HG03432 (cell line): Measurements from ENCODE around the gene HOXA10.
A peak's percentile ranks its signal among the peaks of the same experiment; 100 is the strongest.

Experiments
- ATAC-seq: cut with Tn5 transposase; IDR thresholded peaks from one replicate; pipeline ENCODE4 v1.9.1; 2021; ENCODE audit warnings: mild to moderate bottlenecking, moderate library complexity; ENCODE audit not compliant: unreplicated experiment

Gene HOXA10

DNA sequence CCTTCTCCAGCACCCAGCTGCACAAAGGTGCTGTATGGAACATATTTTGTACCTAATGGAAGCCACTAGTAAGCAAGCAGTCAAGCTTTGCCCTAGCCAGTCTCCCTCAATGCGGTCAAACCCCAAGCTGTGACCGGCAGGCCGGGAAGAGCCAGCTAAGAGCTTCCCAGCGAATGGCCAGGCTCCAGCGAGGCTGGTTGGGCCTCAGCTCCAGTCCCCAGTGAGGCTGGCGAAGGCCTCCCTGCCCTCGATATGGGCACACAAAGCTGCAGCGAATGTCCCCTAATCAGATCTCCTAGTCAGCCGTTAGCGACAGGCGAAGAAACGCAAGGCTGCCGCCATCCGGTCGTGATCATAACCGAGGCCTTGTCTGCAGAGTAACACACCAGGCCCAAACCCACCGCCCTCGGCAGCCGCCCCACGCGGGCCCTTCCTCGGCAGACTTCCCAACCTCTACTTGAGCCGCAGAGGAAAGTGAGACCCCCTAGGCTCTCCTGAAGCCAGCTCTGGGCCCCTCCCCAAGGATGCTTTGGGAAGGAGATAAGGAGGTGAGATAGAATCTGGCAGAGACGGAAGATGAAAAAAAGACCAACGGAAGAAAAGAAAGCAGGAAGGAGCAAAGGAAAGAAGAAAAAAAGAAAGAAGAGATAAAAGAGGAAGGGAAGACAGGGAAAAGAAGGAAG is 5.7 kb downstream of the HOXA10 start:
- ATAC-seq: no peak

DNA sequence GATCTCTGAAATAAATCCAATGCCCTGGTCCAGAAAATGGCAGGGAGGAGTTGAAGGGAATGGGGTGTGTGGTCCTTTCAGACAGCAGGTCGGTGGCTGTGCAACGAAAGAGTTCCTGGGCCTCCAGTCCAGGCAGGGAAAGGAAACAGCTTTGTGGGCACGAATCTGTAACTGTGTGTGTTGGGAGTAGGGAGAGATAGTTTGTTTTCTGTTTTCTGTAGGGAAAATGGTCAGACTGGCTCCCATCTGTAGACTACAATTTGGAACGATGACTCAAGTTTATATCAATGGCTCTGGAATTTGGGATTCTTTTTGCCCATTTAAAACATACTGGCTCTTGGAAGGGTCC is 6.2 kb downstream of the HOXA10 start:
- no peak for ATAC-seq

DNA sequence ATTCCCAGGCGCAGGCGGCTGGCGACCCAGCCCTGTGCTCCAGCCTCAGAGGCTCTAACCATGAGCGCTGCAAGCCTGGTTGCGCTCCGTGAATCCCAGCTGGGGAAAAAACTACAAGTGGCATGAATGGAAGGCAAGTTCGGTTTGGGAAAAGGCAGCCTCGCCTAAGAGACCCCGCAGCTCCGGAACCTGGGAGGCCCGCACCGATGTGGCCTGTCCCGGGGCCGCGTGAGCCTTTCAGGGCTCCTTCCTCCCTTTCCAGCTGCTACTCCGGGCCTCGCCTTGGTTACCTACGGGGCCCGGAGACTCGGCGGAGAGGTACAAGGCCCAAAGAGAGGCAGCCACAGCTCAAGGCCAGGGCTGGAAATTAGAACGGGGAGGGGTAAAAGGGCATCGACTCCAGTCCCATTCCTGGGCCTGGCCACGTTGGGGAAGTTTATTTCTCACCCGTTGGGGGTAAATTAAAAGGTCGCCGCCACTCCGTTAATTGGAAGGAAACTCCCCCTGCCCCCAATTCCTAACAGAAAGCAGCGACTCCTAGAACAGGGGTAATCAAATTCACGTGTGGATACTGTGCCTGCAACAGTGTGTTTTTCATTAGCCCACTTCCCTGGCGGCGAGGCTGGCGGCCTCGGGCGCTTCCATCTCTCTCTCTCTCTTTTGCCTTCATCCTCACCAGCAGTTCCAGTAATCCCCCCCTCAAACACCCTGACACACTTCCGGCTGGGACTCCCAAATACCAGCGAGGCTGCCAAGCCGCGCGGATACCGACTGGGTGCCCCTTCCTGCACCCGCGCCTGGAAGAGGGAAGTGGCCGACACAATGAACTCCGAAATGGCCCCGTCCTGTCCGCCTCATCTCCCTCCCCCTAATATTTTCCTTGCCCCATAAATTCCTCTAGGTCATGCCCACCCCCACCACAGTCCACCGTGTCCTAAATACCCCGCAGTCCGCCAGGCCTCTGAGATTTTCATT is 7.3 kb downstream of the HOXA10 start:
- no peak for ATAC-seq

- ATAC-seq: no peak
Measured at GRCh38 chr7:27165996-27166530, 8.1 kb downstream of the HOXA10 start.

DNA sequence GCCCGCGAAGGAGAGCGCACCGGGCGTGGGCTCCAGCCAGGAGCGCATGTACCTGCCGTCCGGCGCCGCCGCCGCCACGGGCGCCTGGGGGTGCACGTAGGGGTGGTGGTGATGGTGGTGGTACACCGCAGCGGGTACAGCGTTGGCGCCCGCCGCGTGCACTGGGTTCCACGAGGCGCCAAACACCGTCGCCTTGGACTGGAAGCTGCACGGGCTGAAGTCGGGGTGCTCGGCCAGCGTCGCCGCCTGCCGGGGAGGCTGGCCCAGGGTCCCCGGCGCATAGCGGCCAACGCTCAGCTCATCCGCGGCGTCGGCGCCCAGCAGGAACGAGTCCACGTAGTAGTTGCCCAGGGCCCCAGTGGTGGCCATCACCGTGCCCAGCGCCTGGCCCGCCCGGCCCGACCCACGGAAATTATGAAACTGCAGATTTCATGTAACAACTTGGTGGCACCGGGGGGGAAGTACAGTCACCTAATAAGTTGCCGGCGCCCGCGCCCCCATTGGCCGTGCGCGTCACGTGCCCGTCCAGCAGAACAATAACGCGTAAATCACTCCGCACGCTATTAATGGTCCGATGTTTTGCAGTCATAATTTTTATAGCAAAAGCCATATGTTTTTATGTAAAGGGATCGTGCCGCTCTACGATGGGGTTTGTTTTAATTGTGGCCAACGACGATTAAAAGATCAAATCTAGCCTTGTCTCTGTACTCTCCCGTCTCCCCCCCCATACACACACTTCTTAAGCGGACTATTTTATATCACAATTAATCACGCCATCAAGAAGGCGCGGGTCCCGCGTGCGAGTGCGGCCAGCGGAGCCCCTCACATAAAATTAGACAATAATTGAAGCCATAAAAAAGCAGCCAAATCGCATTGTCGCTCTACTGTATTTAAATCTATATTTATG is 8.8 kb downstream of the HOXA10 start, which contains the start of gene HOXA9:
Gene HOXA9 (minus strand): TSS at position 449 of the 907 bp plus-strand sequence. CDS start 80 bp downstream, at position 369.
- ATAC-seq: no peak

- no peak for ATAC-seq
Measured at GRCh38 chr7:27164367-27165088, 9.6 kb downstream of the HOXA10 start.

DNA sequence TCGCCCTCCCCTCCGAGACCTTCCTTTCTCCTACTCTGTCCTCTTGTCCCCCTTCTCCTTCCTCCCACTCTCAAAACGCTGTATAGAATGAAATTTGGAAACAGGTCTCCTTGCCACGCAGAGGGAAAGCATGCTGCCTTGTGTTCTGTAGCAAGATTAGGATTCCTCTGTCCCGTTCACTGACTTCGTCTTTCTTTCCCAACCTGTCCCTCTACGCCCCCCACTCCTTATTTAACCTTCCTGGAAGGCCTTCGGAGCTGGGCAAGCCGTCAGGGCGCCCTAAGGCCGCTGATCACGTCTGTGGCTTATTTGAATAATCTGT is 10.1 kb downstream of the HOXA10 start:
- ATAC-seq: no peak

DNA sequence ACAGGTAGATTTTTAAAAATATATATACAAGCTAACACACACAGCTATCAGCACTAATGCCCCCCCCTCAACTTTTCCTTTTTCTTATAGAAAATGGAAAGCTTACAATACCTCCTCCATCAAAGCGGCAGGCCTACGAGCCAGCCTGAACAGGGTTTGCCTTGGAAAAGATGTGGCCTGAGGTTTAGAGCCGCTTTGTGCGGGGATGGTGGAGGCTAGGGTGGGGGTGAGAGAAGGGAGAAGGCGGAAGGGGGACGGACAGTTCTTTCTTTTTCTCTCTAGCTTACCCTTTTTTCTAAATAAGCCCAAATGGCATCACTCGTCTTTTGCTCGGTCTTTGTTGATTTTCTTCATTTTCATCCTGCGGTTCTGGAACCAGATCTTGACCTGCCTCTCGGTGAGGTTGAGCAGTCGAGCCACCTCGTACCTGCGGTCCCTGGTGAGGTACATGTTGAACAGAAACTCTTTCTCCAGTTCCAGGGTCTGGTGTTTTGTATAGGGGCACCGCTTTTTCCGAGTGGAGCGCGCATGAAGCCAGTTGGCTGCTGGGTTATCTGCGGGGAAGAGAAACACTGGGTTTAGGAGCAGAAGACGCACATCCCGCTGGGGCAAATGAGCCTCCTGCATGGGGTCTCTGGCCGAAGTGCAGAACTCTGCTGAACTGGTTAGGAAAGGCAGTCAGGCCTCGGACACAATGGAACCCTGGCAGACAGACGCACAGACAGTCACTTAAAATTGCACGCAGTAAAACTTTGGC is 10.7 kb downstream of the HOXA10 start:
- no peak for ATAC-seq

DNA sequence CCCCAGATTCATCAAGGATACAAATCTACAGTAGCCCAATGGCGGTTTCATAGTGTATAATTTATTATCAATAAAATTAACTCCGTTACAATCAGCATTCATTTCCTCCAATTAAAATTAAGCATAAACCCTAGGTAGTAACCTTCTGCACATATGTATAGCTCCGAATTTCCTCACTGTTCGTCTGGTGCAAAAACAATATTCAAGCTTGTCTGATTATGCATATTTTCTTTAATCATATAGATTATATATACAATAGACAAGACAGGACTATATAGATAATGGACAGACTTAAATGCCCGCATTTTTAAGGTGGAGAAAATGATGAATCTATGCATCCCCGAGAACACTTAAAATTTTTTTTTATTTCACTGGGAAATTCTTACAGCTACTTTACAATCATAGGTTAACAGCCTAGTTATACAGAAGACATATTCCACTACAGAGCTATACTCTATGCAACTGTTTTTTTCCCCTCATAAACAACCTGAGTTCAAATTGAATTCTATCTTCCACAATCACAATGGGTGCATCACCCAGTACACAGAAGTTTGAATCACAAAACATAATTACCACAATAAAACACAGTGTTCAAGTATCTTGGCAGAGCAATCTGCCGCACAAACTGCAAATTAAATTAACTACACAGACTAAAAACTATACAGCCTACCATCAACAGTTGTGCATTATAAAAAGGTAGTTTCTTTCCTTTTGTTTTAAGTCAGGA is 11.4 kb downstream of the HOXA10 start:
- ATAC-seq: no peak

- no peak for ATAC-seq
Measured at GRCh38 chr7:27161721-27162560, 12.2 kb downstream of the HOXA10 start.

GRCh38 chr7:27161214-27161720 is 12.9 kb downstream of the HOXA10 start:
- no peak for ATAC-seq

DNA sequence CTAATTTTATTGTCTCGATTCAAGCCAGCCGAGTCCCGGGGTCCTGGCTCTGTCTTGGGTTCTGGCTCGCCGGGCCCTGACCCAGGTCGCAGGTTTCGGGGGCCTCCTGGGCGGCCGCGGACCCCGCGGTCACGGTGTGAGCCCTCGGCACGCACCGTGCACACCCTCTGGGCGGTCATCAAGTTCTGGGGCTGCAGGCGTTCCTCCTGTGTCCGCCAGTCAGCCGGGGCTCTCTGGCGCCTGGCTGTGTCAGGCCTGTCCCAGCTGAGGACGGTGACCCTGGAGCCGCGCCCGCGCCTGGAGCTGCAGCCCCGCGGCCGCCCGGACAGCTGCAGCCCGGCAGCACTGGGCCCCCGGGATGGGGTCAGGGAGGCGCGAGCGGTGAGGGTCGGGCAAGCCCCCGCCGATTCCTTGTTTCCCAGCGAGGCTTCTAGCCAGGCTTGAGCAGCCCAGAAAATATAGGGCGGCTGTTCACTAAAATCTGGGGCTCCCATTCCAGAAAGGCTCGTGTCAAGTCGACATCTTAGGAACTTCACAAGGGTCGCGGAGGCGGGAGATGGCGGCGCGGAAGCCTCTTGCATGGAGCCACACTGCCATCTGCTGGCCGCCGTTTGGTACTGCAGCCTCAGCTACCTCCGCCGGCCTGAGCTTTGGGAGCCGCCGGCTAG is 13.4 kb downstream of the HOXA10 start:
- peak; percentile 62 for ATAC-seq

DNA sequence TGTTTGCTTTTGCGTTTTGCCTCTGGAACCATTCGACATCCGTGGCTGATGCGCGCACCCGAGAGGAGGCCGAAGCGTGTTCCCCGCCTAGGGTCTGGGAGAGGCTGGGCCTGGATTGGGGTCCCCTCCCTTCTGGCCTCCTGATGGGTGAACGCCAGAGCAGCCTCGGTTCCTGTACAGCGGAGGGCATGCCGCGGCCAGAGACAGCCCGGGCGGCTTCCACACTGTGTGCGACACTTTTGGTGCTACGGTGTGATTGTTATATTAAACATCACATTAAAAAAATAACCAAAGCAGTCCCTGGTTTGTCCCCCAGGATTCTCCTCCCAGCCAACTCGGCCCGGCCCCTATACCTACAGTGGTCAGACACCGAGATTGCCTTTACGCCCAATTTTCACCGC is 14.0 kb downstream of the HOXA10 start:
- ATAC-seq: peak; percentile 22

DNA sequence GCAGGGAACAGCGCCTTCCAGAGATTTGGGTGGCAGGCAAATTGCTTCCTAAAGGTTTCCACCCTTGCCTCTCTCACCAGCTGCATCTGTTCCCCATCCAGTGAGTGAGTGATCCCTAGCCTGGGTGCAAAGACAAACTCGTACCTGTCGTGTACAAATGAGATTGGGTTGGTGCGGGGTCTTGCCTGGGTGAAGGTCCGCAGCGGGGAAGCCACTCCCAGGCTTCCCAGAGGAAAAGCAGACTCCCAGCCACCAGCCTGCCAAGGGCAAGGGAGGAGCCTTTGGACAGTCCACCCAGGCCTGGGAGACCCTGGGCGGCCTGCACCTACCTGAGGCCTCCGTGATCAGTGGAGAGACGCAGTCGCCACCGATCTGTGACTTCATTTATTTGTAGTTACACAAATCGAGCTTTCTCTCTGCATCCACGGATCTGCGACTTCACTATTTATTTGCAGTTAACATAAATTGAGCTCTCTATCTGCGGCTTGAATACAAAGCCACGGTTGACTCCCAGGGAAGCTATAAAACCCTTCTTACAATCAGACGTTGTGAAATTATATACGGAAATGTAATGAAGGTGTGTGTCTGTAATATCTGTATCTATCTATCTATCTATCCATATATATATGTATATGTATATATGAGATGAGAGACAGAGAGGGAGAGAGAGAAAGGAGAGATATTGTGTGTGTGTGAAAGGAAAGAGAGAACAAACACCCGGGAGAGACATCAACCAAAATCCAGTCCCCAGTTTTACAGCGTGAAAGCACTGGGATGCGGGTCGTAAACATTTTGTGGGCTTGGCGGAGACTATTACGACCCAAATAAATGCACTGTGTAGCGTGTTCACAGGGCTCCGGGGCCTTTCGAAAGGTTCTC is 14.6 kb downstream of the HOXA10 start:
- no peak for ATAC-seq

DNA sequence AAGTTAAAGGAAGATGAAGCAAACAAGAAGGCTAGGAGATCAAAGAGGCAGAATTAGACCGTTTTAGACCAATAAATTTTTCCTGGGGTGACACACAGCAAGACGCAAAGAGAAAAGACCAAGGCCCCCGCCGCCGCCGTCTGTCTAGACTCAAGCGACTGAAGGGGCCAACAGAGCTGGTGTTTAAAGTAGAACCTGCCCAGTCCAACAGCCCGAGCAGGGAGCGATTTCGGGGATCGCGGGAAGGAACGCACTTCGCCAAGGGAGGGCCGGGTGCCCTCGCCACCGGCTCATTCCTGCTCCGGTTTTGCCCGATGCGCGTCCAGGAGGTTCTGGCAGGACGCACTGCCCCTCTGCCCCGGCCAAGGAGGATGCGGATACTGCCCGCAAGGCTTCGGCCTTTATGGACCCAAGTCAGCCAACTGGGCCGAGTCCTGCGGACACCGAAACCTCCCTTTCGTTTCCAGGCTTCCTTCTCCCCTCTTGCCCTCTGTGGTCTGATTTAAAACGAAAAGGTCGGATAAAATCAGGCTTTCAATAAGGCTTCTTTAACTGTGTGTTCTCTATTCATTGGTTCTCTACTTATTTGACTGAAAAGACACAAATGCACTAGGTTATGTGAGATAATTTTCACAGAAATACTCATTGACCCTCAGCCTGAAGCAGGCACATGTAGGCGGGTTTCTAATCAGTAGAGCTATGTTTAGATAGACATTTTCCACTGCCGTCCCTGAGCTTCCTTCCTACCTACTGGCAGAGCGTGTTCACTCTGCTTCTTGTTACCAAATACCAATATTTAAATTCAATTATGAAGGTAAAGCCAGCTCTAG is 15.5 kb downstream of the HOXA10 start:
- no peak for ATAC-seq
